Panc1 (cell line): ENCODE measurements around the gene ECHS1. TPM values are rescaled to one million over a fixed set of nuclear protein-coding genes. Genes with fewer than 3 reads are reported as not detected.

Experiments used
- ATAC-seq: fragments of 200-7000 bp; cut with Tn5 transposase; 2 replicates; pipeline ENCODE4 v1.9.1; 2020; ENCODE audit warnings: mild to moderate bottlenecking, moderate library complexity
- BruUV-seq: library from RNA; stranded (reverse); fragments of 400-500 nt; replicated peaks from 2 replicates; lab custom pipeline; 2021; lab: Mats Ljungman, UMichigan
- CTCF ChIA-PET: fragments of 300-600 bp; sonication (Branson Sonifier 250); formaldehyde crosslinking; loops from one replicate; lab custom pipeline; 2022; ENCODE audit warnings: antibody characterized with exemption; lab: Charles Lee
- POLR2A ChIA-PET: fragments of 300-600 bp; sonication (Branson Sonifier 250); formaldehyde crosslinking; loops from one replicate; lab custom pipeline; 2022; ENCODE audit warnings: antibody characterized with exemption; lab: Charles Lee
- DNase-seq: peaks from one replicate; pipeline ENCODE4 v3.0.0-alpha.2; 2010; ENCODE audit warnings: low read depth, low spot score
- H3K27ac ChIP-seq: 2 replicates; pipeline ENCODE4 v1.5.1; 2011; ENCODE audit warnings: mild to moderate bottlenecking, low read length, inconsistent platforms
- H3K27me3 ChIP-seq: fragments of 200-500 bp; sonication (Bioruptor generic); 2 replicates; pipeline ENCODE4 v1.6.0; 2014; ENCODE audit warnings: low read length, inconsistent platforms; ENCODE audit not compliant: control insufficient read depth, insufficient read depth
- H3K36me3 ChIP-seq: fragments of 200-500 bp; sonication (Bioruptor generic); 2 replicates; pipeline ENCODE4 v1.5.1; 2014; ENCODE audit warnings: inconsistent platforms, mild to moderate bottlenecking, low read length, moderate library complexity; ENCODE audit not compliant: control insufficient read depth, insufficient read depth
- H3K4me1 ChIP-seq: 2 replicates; pipeline ENCODE4 v1.5.1; 2011; ENCODE audit warnings: inconsistent platforms, mild to moderate bottlenecking, low read length, moderate library complexity; ENCODE audit not compliant: control insufficient read depth, insufficient read depth
- H3K4me3 ChIP-seq, 2 experiments: 2 replicates each; pipeline ENCODE4 v1.5.1; 2011 to 2012; ENCODE audit warnings: low read depth in 2 of 2, low read length in 2 of 2, mild to moderate bottlenecking in 2 of 2, inconsistent platforms in 1 of 2, moderate library complexity in 1 of 2
- H3K9me3 ChIP-seq: fragments of 200-500 bp; sonication (Bioruptor generic); 2 replicates; pipeline ENCODE4 v1.5.1; 2014; ENCODE audit warnings: low read depth, mild to moderate bottlenecking, inconsistent platforms, low read length, moderate library complexity; ENCODE audit not compliant: control insufficient read depth, insufficient read depth
- CTCF ChIP-seq: fragments of 450-650 bp; IDR thresholded peaks from 2 replicates; pipeline ENCODE4 v1.5.1; 2017; ENCODE audit warnings: mild to moderate bottlenecking
- POLR2AphosphoS5 ChIP-seq: IDR thresholded peaks from 2 replicates; pipeline ENCODE4 v1.6.1; 2012; ENCODE audit warnings: mild to moderate bottlenecking, low read depth, low read length, moderate library complexity
- REST ChIP-seq, 2 experiments: IDR thresholded peaks; 2 replicates each; pipeline ENCODE4 v1.6.1; 2011 to 2012; ENCODE audit warnings: low read depth in 2 of 2, control low read depth in 1 of 2, low read length in 1 of 2, mild to moderate bottlenecking in 1 of 2, moderate library complexity in 1 of 2; ENCODE audit not compliant: insufficient read depth in 1 of 2
- SIN3A ChIP-seq: IDR thresholded peaks from 2 replicates; pipeline ENCODE4 v1.6.1; 2012; ENCODE audit warnings: low read depth, mild to moderate bottlenecking, low read length, moderate library complexity, borderline replicate concordance; ENCODE audit not compliant: insufficient read depth
- TCF7L2 ChIP-seq: IDR thresholded peaks from 2 replicates; pipeline ENCODE4 v1.6.1; 2011; ENCODE audit warnings: mild to moderate bottlenecking, low read depth, low read length, inconsistent platforms
- in situ Hi-C: cut with HindIII; loops from 2 replicates; pipeline ENCODE4 v1.10.0; 2016; ENCODE audit warnings: low sequenced_read_pairs, low pct_unique_long_range_greater_than_20kb
- intact Hi-C: fragments of 100-400 bp; cut with micrococcal nuclease; formaldehyde crosslinking; loops from one replicate; pipeline ENCODE4 v1.10.0; 2022; ENCODE audit not compliant: unreplicated experiment
- total RNA-seq: library from RNA; stranded (reverse); gene quantifications from one replicate; pipeline ENCODE4 v1.2.1, GENCODE V29; 2021; ENCODE audit not compliant: unreplicated experiment

The ECHS1 gene
- total RNA-seq, 1 experiment from 2014 or later = 165 TPM

DNA sequence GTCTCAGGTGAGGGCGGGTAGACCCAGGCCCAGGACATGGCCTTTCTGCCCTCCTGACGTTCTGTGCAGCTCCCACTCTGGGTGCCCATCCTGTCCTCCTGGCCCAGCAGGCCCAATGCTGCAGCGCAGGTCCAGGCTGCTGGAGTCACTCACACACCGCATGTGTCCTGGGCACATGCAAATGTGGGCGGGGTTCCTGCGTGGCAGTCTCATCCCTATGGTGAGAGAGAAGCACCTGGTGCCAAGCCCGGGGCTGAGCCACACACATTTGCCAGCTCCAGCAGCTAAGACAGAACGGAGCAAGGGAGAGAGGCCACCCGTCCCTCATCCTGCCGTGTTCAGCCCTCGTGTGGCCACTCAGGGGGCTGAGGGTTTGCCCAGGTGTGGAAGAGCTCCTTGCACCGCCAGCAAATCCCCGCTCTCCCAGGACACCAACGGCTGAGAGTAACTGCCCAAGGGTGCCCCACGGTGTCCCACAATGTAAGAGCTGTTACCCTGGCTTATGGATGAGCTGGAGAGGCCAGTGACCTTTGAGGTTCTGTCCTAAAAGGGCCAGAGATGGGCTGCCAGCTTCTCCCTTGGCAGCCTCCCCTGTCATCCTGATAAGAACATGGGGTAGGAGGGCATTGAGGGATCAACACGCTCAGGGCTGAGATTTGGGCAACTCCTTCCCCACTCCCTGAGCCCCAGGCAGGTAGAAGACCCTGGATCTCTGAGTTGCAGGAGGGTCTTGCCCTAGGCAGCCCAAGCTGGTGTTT lies 19.8 kb downstream of the ECHS1 start:
- no peak for ATAC-seq
- no peak overlapping the region for H3K27ac ChIP-seq
- H3K27me3 ChIP-seq = no peaks in the 10 kb centered on the region
- ChIA-PET POLR2A (interaction anchor here (0.6 kb wide), 1 partner anchor 37 kb away, joined by 9 read pairs; no protein-coding TSS in a partner anchor), CTCF (interaction anchor here (0.6 to 0.7 kb wide), 2 partner anchors 24 to 588 kb away, joined by 4 to 7 read pairs; no protein-coding TSS in a partner anchor)
- H3K4me3 ChIP-seq = no peak overlapping the region
- H3K4me1 ChIP-seq = peaks cover 7% of the 10 kb centered on the region; the same call in 1 of the 2 replicates
- BruUV-seq = no TSS peak
- H3K36me3 ChIP-seq = no peaks in the 10 kb centered on the region
- in situ Hi-C loops (no loop called here), intact Hi-C loops (no loop called here)
- DNase-seq = no peak
- no peaks in the 10 kb centered on the region for H3K9me3 ChIP-seq
- TF ChIP-seq SIN3A = no peak
- TF ChIP-seq TCF7L2 = no peak
- TF ChIP-seq POLR2AphosphoS5 = no peak
- no peak for TF ChIP-seq CTCF
- no peak for TF ChIP-seq REST (IDR thresholded peaks at IDR 0.05; ENCODE audit: insufficient read depth in 1 of 2, low read depth in 2 of 2, low read length in 1 of 2)

- no TSS peak for BruUV-seq
- Histone ChIP-seq H3K36me3 (no peaks in the 10 kb centered on the region), H3K27me3 (no peaks in the 10 kb centered on the region), H3K4me3 (no peak overlapping the region), H3K4me1 (peaks cover 11% of the 10 kb centered on the region; the same call in 1 of the 2 replicates), H3K27ac (no peak overlapping the region), H3K9me3 (no peaks in the 10 kb centered on the region)
- ChIA-PET POLR2A (interaction anchor here (0.6 kb wide), 1 partner anchor 410 kb away, joined by 5 read pairs; no protein-coding TSS in a partner anchor), CTCF (no interaction called here)
- TF ChIP-seq TCF7L2 (no peak), REST (IDR thresholded peaks at IDR 0.05; ENCODE audit: insufficient read depth in 1 of 2, low read depth in 2 of 2, low read length in 1 of 2) (no peak), POLR2AphosphoS5 (no peak), CTCF (no peak; the same call in 1 of the 2 replicates), SIN3A (no peak)
- in situ Hi-C loops = no loop called here
- intact Hi-C loops = no loop called here
- DNase-seq (no peak), ATAC-seq (peak; percentile 9)
Observed at GRCh38 chr10:133351408-133352318, 21.5 kb downstream of the ECHS1 start.
